Small intestine (tissue), 7 donors: Measurements from ENCODE around the gene PSMD11. TPM values are rescaled to one million over a fixed set of nuclear protein-coding genes. Genes with fewer than 3 reads are reported as not detected.

Experiments used
- DNase-seq, 2 donors: peaks; one replicate each; pipeline versions ENCODE4 v3.0.0 to v3.0.0-alpha.2; 2013
- FAIRE-seq: peaks from 2 replicates; lab custom pipeline; 2012; peaks lifted over from hg19 to GRCh38; lab: Jason Lieb, UNC
- H3K27ac ChIP-seq, 3 donors: one replicate each; pipeline ENCODE4 v1.5.1; 2013; ENCODE audit warnings: low read length in 2 of 3, mild to moderate bottlenecking in 2 of 3, control low read depth in 1 of 3, inconsistent platforms in 1 of 3, low read depth in 1 of 3, moderate library complexity in 1 of 3
- H3K27me3 ChIP-seq, 3 donors: one replicate each; pipeline ENCODE4 v1.6.1; 2013; ENCODE audit warnings: low read length in 3 of 3, inconsistent platforms in 1 of 3; ENCODE audit not compliant: control insufficient read depth in 3 of 3, insufficient read depth in 3 of 3
- H3K36me3 ChIP-seq, 3 donors: one replicate each; pipeline ENCODE4 v1.6.1; 2013; ENCODE audit warnings: low read length in 3 of 3, inconsistent platforms in 1 of 3, low read depth in 1 of 3, mild to moderate bottlenecking in 1 of 3, moderate library complexity in 1 of 3; ENCODE audit not compliant: control insufficient read depth in 3 of 3, insufficient read depth in 2 of 3
- H3K4me1 ChIP-seq, 3 donors: one replicate each; pipeline ENCODE4 v1.6.1; 2013; ENCODE audit warnings: low read length in 2 of 3, inconsistent platforms in 1 of 3, low read depth in 1 of 3, mild to moderate bottlenecking in 1 of 3, moderate library complexity in 1 of 3; ENCODE audit not compliant: control insufficient read depth in 3 of 3, insufficient read depth in 2 of 3
- H3K4me3 ChIP-seq, 3 donors: one replicate each; pipeline ENCODE4 v1.5.1; 2013; ENCODE audit warnings: low read length in 3 of 3, control low read depth in 1 of 3, inconsistent platforms in 1 of 3, low read depth in 1 of 3, mild to moderate bottlenecking in 1 of 3, moderate library complexity in 1 of 3
- H3K9me3 ChIP-seq, 2 donors: one replicate each; pipeline ENCODE4 v1.6.1; 2013; ENCODE audit warnings: low read depth in 1 of 2, low read length in 1 of 2; ENCODE audit not compliant: control insufficient read depth in 2 of 2, insufficient read depth in 1 of 2
- WGBS, 3 donors: extraction: QIAGEN DNeasy Blood & Tissue Kit; methylation state at CpG; one replicate each; pipeline ENCODE4 v1.1.7; 2013; 5-methylcytosine and 5-hydroxymethylcytosine counted together
- polyA plus RNA-seq, 4 donors: library from polyadenylated mRNA; stranded (reverse) in 3 of 4; unstranded in 1 of 4; fragments of 200-250 nt in 3 of 4; fragments of 120-200 nt in 1 of 4; gene quantifications; one replicate each; pipeline versions ENCODE4 v1.2.1 to v1.2.3, GENCODE V29; 2013
- donor health status: healthy with polysubstance abuse.
- donor health status: control.
- donor health status: control.
- donor health status: Bipolar disorder and iron deficiency.
- donor health status: healthy.

The PSMD11 gene
- polyA plus RNA-seq, 4 donors, result 39.4 to 50.2 (median 44.0) TPM

GRCh38 chr17:32488604-32489180 is 44.4 kb downstream of the PSMD11 start:
- no peak overlapping the region for H3K4me3 ChIP-seq
- FAIRE-seq (no peak), DNase-seq (no peak)
- 90 to 93% (median 91%) methylated on average over 13 of the region's 13 CpGs for WGBS, 3 donors
- H3K27me3 ChIP-seq, result no peaks in the 10 kb centered on the region
- H3K27ac ChIP-seq, result no peak overlapping the region
- no peaks in the 10 kb centered on the region for H3K9me3 ChIP-seq
- H3K36me3 ChIP-seq, result peaks cover 0 to 45% (median 0%) of the 10 kb centered on the region in 3 donors
- H3K4me1 ChIP-seq, result peaks cover 0 to 4% (median 2%) of the 10 kb centered on the region in 3 donors

- DNase-seq, result no peak
- H3K27me3 ChIP-seq, result no peaks in the 10 kb centered on the region
- 71 to 80% (median 77%) methylated on average over 10 of the region's 10 CpGs for WGBS, 3 donors
- H3K4me1 ChIP-seq, result peaks cover 0 to 4% (median 2%) of the 10 kb centered on the region in 3 donors
- peaks cover 0 to 53% (median 0%) of the 10 kb centered on the region in 3 donors for H3K36me3 ChIP-seq
- FAIRE-seq, result no peak
- no peaks in the 10 kb centered on the region for H3K9me3 ChIP-seq
- no peak overlapping the region for H3K27ac ChIP-seq
- H3K4me3 ChIP-seq, result no peak overlapping the region
These were observed 45.2 kb downstream of the PSMD11 start for GRCh38 chr17:32489320-32490100.

GRCh38 chr17:32490101-32490482 is 45.8 kb downstream of the PSMD11 start:
- peaks cover 0 to 59% (median 0%) of the 10 kb centered on the region in 3 donors for H3K36me3 ChIP-seq
- H3K27me3 ChIP-seq, result no peaks in the 10 kb centered on the region
- WGBS, 3 donors, result 84 to 86% (median 86%) methylated on average over 15 to 16 of the region's 16 CpGs
- FAIRE-seq (no peak), DNase-seq (no peak)
- peaks cover 0 to 4% (median 2%) of the 10 kb centered on the region in 3 donors for H3K4me1 ChIP-seq
- no peaks in the 10 kb centered on the region for H3K9me3 ChIP-seq
- no peak overlapping the region for H3K27ac ChIP-seq
- no peak overlapping the region for H3K4me3 ChIP-seq

DNA sequence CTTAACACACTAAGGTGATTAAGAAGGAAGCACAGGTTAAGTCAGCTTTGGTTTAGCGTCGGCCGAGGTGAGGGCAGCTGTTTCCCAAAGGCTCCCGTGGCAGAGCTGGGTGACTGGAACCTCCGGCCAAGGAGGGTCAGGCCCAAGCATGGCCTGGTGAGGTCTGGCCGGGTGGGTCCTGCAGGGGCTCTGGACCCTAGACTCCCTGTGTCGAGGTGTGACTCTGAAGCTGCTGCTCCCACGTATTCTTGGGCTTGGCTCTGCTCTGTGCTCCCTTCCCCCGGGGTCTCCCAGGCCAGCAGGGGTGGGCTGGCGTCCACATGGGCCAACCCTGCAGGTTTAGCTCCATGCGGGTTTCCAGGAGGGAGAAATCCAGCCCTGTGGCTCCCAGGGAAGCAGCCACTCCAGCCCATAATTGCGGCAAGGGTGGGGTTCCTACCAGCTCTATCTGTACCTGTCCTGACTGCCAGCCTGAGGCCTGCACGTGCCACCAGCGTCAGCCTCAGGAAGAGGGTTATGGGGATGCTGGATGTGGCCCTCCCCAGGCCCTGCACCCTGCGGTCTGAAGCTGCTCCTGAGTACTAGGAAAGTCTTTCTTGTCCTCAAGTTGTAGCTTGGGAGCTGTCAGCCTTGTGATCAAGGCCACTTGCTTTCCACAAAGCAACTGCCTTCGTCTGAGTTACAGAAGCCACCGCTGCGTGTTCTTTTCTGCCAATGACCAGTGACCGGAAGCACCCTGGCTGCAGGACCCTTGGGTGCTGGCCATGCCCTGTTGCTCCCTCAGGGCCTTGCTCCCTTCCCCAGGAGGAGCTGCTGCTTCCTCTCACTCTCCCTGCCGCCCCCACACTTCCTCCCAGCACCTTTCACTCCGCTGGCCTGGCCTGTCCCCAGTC is 47.3 kb downstream of the PSMD11 start:
- DNase-seq, result no peak
- Histone ChIP-seq H3K9me3 (no peaks in the 10 kb centered on the region), H3K4me3 (no peak overlapping the region), H3K36me3 (peaks cover 0 to 65% (median 0%) of the 10 kb centered on the region in 3 donors), H3K27ac (peak overlapping the region in 1 of 3 donors; percentile 36), H3K27me3 (no peaks in the 10 kb centered on the region), H3K4me1 (no peaks in the 10 kb centered on the region)
- WGBS, 3 donors, result 76 to 77% (median 77%) methylated on average over 21 of the region's 21 CpGs
- no peak for FAIRE-seq

DNA sequence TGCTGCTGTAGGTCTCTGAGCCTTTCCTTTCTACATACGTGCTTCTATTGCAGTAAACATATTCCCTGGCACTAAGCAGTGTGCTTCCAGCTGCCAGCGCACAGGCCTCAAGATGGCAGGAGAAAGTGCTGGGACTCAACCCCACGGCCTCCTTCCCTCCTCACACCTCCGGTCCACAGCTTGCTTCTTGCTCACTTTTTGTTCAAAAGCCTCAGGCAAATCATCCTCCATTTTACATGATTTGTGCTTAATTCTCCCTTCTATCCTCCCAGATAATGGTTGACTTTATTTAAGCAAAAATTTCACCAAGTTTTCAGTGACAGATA is 47.9 kb downstream of the PSMD11 start:
- no peak for FAIRE-seq
- no peak for DNase-seq
- no peaks in the 10 kb centered on the region for H3K9me3 ChIP-seq
- peak overlapping the region in 1 of 3 donors; percentile 36 for H3K27ac ChIP-seq
- WGBS, 3 donors, result 76 to 87% (median 81%) methylated on average over 4 of the region's 4 CpGs
- no peaks in the 10 kb centered on the region for H3K27me3 ChIP-seq
- H3K4me1 ChIP-seq, result no peaks in the 10 kb centered on the region
- H3K4me3 ChIP-seq, result no peak overlapping the region
- peaks cover 0 to 70% (median 0%) of the 10 kb centered on the region in 3 donors for H3K36me3 ChIP-seq

- FAIRE-seq, result no peak
- Histone ChIP-seq H3K4me3 (no peak overlapping the region), H3K36me3 (peaks cover 0 to 74% (median 0%) of the 10 kb centered on the region in 3 donors), H3K27me3 (no peaks in the 10 kb centered on the region), H3K27ac (no peak overlapping the region), H3K4me1 (no peaks in the 10 kb centered on the region), H3K9me3 (no peaks in the 10 kb centered on the region)
- no peak for DNase-seq
- WGBS, 3 donors, result 89 to 93% (median 92%) methylated on average over 7 of the region's 7 CpGs
These were observed 48.5 kb downstream of the PSMD11 start for GRCh38 chr17:32492648-32493289.

- FAIRE-seq, result no peak
- DNase-seq, result no peak
- Histone ChIP-seq H3K4me1 (no peaks in the 10 kb centered on the region), H3K36me3 (peaks cover 0 to 73% (median 0%) of the 10 kb centered on the region in 3 donors), H3K4me3 (no peak overlapping the region), H3K9me3 (no peaks in the 10 kb centered on the region), H3K27me3 (no peaks in the 10 kb centered on the region), H3K27ac (no peak overlapping the region)
- WGBS, 3 donors, result 89 to 94% (median 89%) methylated on average over 15 of the region's 15 CpGs
These were observed 49.3 kb downstream of the PSMD11 start for GRCh38 chr17:32493571-32493970.
